GM12801 (cell line): ENCODE results near the gene FRMPD4.

Experiments used
- CTCF ChIP-seq: IDR thresholded peaks from one replicate; pipeline ENCODE4 v1.5.1; 2011; ENCODE audit warnings: control low read depth; ENCODE audit not compliant: insufficient read length; ENCODE audit errors: extremely low read depth

FRMPD4 gene

GRCh38 chrX:12332786-12333347, 194.6 kb downstream of the FRMPD4 start:
- TF ChIP-seq CTCF, result no peak

GRCh38 chrX:12339921-12340320, 201.6 kb downstream of the FRMPD4 start:
- TF ChIP-seq CTCF, result no peak

- no peak for TF ChIP-seq CTCF
Observed at GRCh38 chrX:12344954-12345353, 206.7 kb downstream of the FRMPD4 start.

GRCh38 chrX:12349201-12349600, 210.9 kb downstream of the FRMPD4 start:
- TF ChIP-seq CTCF, result no peak

- TF ChIP-seq CTCF, result no peak
Observed at GRCh38 chrX:12352922-12353321, 214.6 kb downstream of the FRMPD4 start.

- TF ChIP-seq CTCF, result no peak
Observed at GRCh38 chrX:12360383-12360782, 222.1 kb downstream of the FRMPD4 start.

- no peak for TF ChIP-seq CTCF
Observed at GRCh38 chrX:12360986-12361598, 222.8 kb downstream of the FRMPD4 start.
